Anterior cingulate cortex (tissue), 58 donors: Measurements from ENCODE around the gene CWF19L1.
"Not testable (repeated sequence)": the region's sequence is repeated elsewhere in the genome, so short reads cannot be mapped to it uniquely, and the experiment has no call there.

ENCODE experiments used
- DNase-seq, 58 donors: peaks; one replicate each; lab custom pipeline; 2025; lab: John Stamatoyannopoulos, UW

Gene CWF19L1

DNA sequence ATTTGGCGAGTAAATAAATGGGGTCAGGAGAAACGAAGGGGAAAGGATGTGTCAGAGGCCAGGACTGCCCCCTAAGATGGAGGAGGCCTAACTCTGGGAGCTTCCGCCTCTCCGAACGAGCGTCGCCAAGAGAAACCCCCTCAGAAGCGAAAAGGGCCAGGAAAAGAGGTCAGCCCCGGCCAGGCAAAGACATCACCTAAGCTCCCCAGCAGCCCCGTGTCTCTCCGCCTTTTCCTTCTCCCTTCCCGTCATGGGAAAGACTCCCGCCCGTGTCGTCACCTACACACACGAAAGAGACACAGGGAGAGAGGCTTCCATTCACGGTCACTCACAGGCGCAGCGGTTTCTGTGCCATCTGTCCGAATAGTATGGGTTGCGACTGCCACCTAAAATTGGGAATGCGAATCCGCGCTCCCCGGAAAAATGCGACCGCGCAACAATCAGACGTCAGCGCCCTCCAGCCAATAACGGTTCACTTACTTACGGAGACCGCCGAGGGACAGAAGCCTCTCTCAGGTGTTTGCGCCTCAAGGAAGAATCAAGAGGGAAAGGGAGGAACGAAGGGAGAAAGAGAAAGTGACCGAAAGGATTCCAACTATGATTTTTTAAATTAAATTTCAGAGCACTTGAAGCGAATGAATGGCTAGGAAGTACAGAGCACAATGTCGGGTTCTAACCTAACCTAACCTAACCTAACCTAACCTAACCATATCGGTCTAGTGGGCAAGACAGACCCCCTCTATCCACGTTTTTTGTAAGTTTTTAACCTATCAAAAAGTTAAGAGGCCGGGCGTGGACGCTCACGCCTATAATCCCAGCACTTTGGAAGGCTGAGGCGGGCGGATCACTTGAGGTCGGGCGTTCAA lies at the start of gene CWF19L1:
TSS of gene CWF19L1 (minus strand) at position 400 of the 866 bp plus-strand sequence. CDS start at position 355, 45 bp downstream.
- peak in 57 of 58 donors; percentile 43 to 89 (median 79) for DNase-seq

DNA sequence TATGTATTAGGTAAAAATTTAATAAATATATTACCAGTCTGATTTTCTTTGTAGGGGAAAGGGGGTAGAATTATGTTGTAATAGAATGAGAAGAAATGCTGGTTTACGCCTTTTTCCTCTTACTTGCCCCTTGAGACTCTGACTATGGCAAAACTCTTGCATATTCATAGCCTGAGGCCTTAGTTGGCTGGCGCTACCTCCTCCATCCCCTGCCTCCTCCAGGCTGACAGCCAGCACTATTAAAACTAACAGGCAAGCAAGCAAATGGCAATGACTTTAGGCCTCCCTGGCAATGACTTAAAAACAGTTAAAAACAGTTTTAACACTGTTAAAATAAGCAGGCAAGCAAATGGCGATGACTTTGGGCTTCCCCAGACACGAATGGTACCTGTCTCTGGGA lies 48.2 kb upstream of the CWF19L1 start:
- no peak for DNase-seq

DNA sequence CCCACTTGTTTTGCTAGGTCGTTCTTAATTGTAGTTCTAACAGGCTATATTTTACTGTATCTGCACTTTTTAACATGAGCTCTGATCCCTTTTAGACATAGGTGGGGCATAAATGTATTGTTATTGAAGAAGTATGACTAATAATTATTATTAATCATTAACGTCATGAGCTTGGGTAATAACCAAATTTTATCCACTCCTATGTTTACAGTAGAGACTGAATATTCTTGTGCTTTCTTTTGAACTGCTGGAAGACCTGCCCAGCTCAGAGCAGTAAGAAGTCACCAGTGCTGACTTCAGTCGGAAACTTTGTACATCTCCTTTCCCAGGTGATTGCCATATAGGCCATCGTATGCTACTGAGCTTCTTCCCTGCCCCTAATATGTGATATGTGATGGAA lies 43.9 kb upstream of the CWF19L1 start:
- DNase-seq, result no peak

DNA sequence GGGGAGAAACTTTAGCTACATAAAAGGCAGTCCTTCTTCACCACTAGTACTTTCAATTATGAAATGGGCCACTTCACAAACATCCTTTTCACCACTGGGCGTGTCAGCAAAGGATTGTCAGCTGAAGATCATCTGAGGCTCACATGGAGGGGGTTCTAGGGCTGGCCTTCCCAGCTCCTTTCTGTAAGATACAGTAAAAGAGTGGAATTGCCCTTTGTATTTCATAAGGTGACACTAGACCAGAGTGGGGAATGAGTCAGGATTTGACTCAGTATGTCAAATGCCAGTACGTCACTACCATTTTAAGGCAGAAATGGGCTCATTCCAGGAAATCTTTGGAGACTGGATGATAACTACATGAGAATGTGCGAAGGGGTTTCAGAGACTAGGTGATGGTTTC lies 40.2 kb upstream of the CWF19L1 start:
- DNase-seq, result no peak

DNA sequence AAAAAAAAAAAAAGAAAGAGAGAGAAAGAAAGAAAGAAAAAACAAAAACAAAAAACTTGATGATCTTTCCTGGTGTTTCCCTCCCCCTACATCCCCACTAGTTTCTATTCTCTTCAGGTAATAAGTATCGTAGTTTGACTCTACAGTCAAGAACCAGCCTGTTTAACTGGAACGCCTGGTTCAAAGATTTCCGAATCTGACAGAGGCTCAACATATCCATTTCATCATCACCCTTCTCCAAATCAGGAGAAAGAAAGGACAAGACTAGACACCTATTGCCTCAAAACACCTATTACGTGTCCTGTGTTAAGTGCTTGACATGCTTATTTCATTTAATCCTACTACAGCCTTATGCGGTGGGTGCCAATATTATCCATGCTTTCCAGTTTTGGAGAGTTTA lies 39.4 kb upstream of the CWF19L1 start:
- no peak for DNase-seq

DNA sequence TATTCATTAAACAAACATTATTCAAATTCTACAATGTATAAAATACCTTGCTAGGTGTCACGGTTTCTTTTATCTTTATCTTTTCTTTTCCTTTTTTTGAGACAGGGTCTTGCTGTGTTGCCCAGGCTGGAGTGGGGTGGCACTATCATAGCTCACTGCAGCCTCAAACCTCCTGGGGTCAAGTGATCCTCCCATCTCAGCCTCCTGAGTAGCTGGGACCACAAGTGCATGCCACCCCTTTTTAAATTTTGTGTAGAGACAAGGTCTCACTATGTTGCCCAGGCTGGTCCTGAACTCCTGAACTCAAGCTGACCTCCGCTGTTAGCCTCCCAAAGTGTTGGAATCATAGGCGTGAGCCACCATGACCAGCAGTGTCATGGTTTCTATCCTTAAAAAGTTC lies 37.0 kb upstream of the CWF19L1 start:
- no peak for DNase-seq

DNA sequence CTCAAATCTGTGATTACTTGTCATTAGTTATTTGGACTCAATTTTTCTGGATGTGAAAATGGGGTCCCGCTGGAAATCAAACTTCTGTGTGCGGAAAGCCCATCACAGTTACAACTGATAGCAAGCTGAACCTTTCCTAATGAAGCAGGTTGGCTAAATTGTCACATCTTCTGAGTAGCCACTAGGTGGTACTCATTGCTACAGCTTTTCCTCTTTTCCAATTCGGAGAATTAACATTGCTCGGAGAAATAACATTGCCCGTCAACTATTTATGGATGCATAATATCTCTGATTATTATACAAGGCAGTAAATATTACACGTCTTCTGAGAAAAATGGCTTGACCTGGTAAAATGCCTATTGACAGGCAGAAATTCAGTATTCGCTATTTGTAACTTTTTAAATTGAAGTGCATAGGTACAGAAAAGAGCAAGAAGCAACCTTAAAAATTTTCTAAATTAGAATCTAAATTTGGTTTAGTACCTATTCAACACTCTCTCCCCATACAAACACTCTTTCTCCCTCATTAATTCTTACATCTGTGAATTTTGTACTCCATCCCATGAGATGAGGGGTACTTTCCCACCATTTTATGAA lies 36.4 kb upstream of the CWF19L1 start:
- peak in 1 of 58 donors; percentile 11 for DNase-seq

DNA sequence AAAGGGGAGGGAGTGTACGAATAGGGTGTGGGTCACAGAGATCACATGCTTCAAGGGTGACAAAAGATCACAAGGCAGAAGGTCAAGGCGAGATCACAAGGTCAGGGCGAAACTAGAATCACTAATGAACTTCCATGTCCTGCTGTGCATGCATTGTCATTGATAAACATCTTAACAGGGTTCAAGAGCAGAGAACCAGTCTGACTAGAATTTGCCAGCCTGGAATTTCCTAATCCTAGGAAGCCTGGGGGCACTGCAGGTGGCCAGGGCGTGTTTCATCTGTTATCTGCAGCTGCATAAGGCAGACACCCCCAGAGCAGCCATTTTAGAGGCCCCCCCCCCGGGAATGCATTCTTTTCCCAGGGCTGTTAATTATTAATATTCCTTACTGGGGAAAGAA lies 33.7 kb upstream of the CWF19L1 start:
- DNase-seq, result not testable (repeated sequence)

DNA sequence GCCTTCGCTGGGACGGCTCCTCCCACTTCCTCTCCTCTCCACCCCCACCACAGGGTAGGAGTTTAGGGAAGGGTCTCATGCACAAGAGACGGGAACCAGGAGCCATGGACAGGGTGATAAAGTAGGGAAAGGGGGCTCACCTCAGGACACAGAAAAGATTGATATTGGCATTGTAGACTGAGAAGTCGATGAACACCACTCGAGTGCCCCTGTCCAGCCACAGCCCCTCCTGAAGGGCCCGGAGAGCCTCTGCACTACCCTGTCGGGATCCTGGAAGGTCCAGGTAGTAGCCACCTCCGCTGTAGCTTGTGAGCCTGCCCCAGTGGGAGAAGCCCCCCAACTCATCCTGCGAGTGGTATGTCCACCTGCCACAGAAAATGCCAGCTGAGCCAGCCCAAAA lies 29.8 kb upstream of the CWF19L1 start:
- DNase-seq, result no peak

DNA sequence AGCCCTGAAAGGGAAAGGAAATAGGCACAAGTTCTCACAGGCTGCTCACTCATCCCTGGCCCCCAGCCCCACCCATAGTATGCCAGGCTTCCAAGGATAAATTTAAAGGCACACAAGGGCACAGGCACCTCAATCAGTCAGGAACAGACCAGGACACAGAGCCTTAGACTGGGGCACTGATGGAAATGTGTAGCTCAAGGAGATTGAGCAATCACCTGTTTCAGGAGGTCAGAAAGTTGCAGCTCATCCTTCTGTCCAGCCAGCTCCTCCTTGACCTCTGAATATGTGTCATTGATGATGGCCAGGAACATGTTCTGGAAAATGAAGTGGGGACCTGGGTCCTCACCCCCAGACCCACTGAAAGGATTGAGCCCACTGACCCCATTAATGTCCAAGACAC lies 25.6 kb upstream of the CWF19L1 start:
- no peak for DNase-seq

DNA sequence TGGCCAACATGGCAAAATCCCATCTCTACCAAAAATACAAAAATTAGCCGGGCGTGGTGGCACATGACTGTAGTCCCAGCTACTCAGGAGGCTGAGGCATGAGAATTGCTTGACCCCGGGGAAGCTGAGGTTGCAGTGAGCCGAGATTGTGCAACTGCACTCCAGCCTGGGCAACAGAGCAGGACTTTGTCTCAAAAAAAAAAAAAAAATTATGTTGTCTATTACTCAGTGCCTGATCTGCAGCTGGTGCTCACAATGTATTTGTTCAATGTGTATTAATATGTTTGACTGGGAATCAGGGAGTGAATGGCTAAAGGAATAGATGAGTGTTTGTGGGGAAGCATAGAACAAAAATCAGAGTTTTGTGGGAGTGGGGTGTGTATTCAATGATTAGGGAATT lies 24.9 kb upstream of the CWF19L1 start:
- DNase-seq, result not testable (repeated sequence)

DNA sequence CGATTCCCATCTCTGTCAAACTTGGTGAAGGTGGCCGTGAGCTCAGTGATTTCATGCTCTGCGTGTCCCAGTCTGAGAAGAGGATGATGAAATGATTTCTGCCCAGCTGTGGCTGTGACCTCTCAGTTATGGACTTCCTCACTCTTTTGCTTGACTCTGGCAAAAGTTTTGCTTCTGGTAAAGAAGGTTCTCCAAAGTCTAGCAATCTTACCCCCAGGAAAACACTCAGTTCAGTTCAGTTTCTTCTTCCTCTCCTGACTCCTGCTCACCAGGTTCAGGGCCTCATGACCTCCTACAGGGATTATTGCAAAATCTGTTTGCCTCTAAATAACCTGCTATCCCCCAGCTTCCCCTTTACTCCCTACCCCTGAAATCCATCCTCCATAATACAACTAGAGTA lies 23.9 kb upstream of the CWF19L1 start:
- DNase-seq, result peak in 1 of 58 donors; percentile 10

DNA sequence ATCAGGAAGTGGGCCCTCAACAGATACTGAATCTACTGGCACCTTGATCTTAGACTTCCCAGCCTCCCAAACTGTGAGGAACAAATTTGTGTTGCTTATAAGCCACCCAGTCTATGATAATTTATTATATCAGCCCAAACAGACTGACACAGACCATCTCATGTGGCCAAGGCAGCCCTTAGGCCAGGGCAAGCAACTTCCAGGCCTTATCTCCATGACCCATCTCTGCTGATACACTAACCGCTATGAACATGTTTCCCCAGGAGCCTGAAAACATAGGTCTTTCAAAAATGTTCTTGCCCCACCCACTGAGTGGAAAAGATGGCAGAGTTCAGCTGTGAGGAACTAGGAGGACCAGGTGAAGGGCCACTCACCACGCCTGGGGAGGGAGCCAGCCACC lies 22.2 kb upstream of the CWF19L1 start:
- no peak for DNase-seq

DNA sequence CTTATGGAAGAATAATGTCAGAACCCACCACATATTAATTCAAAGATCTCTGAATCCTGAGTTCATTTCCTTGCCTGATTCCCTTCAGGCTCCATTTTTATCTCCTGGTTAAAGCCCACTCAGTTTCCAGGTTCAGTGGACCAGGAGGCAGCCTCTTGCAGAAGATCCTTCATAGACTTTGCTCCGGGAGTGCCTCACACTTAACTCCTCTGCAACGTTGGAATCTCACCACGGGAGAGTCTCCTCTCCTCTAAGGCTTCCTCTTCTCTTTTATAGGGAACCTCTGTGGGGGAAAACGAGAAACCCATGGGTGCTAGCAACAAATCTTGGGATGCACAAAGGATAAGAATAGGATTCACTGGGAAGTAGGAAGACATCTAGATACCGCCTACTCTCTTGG lies 20.8 kb upstream of the CWF19L1 start:
- no peak for DNase-seq

DNA sequence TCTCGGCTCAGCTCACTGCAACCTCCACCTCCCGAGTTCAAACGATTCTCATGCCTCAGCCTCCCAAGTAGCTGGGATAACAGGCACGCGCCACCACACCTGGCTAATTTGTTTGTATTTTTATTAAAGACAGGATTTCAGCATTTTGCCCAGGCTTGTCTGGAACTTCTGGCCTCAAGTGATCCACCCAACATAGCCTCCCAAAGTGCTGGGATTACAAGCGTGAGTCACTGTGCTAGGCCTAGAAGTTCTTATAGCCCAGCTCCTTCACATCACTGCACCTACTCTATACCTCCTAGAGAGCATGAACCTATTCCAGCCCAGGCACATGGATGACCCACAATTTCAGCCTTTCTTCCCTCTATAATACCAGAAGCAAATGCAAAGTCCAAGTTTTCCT lies 20.3 kb upstream of the CWF19L1 start:
- no peak for DNase-seq

DNA sequence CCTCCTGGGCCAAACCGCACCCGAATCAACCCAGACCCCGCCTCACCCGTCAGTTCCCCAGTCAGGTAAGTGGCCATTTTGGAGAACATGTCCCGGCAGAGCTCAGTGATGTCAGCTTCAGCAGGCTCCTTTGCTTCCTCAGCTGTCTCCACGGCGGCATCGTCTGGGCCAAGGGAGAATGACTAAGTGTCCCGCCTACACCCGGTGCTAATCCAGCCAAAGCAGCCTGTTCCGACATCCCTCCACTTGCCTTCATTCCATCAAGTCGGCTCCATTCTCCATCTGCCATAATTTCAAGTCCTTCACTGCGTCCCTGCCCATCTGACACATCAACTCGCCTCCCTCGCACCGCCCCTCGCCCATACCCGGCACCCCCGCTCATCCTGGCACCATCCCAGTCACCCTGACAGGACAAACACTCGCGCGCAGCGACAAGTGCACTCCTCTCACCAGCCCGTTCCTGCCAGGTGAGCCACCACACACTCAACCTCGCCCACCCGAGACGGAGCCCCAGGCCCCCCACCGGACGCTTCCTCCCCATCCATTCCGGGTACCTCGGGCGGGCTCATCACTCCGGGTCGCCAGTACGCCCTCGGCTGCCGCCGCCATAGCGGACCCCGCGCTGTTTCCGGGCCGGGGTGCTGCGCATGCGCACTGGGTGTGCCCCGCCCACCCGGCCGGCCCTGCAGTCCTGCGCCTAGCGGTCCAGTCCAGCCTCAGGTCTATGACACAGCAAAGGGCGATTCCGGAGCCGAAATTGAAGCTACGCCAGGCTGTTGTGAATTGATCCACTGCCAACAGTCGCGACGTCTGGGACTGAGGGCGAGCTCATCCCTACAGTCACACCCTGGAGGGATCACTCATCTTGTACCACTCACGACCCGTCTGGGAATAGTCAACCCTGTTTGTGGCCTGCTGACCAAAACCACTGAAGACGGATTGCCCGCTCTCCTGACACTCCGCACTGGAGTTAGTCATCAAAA lies 18.9 kb upstream of the CWF19L1 start, which contains the start of gene BLOC1S2:
TSS of gene BLOC1S2 (minus strand) at position 630 of the 983 bp plus-strand sequence. CDS start at position 609, 21 bp downstream.
- DNase-seq, result peak; percentile 16 to 98 (median 88)

DNA sequence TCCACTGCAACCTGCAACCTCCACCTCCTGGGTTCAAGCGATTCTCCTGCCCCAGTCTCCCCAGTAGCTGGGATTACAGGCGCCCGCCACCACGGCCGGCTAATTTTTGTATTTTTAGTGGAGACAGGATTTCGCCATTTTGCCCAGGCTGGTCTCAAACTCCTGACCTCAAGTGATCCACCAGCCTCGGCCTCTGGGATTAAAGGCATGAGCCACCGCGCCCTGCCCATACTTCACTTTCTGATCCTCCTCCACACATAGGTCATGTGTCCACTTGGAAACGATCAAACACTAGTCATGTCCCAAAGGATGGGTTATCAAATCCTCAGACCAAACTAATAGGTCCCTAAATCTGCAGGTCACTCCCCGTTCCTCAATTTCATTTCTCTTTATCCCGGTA lies 17.9 kb upstream of the CWF19L1 start:
- not testable (repeated sequence) for DNase-seq

DNA sequence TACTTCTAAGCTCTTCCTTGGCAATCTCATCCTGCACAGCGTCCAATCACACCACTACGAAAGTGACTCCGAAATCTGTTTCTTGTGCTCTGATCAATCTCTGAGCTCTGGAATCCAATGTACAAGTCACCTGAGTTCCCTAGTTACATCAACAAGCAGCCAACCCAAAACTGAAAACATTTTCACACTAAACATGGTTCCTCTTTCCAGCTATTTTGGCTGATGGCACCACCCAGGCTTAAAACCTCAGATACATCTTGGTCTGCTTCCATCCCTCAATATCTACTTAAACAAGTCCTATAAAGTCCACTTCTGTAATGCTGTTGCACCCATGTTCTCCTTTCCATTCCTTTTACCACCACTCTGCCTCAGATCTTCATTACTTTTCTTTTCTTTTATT lies 15.5 kb upstream of the CWF19L1 start:
- DNase-seq, result no peak

DNA sequence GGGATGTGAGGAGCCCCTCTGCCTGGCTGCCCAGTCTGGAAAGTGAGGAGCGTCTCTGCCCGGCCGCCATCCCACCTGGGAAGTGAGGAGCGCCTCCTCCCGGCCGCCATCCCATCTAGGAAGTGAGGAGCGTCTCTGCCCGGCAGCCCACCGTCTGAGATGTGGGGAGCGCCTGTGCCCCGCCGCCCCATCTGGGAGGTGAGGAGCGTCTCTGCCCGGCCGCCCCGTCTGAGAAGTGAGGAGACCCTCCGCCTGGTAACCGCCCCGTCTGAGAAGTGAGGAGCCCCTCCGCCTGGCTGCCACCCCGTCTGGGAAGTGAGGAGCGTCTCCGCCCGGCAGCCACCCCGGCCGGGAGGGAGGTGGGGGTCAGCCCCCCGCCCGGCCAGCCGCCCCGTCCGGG lies 9.5 kb upstream of the CWF19L1 start:
- not testable (repeated sequence) for DNase-seq

DNA sequence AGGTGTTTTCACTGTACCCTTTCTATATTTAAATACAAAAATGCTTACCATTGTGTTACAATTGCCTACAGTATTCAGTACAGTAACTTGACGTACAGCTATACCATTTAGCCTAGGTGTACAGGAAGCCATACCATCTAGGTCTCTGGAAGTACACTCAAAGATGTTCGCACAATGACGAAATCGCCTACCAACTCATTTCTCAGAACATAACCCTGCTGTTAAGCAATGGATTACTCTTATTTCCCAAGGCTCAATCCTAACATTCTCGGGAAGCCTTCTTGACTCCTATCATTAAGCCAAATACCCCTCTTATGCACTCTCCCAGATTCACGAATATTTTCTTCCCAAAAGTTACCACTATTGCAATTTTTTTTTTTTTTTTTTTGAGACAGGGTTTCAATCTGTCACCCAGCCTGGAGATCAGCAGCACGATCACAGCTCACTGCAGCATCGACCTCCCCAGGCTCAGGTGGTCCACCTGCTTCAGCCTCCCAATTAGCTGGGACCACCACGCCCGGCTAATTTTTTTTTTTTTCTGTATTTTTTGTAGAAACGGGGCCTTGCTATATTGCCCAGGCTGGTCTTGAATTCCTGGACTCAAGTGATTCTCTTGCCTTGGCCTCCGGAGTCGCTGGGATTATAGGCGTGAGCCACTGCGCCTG lies 1.5 kb downstream of the CWF19L1 start:
- DNase-seq, result no peak
